OCI-LY7 (cell line): ENCODE results near the gene ANKS1A. TPM values are rescaled to one million over a fixed set of nuclear protein-coding genes. Genes with fewer than 3 reads are reported as not detected.
"Not testable (repeated sequence)": the region's sequence is repeated elsewhere in the genome, so short reads cannot be mapped to it uniquely, and the experiment has no call there.

Source experiments
- BruUV-seq: library from RNA; stranded (reverse); fragments of 400-500 nt; replicated peaks from 2 replicates; lab custom pipeline; 2021; lab: Mats Ljungman, UMichigan
- CTCF ChIA-PET: fragments of 300-600 bp; sonication (Branson Sonifier 250); formaldehyde crosslinking; loops from one replicate; lab custom pipeline; 2022; ENCODE audit warnings: antibody characterized with exemption; ENCODE audit not compliant: unreplicated experiment; lab: Charles Lee
- POLR2A ChIA-PET: fragments of 300-600 bp; sonication (Branson Sonifier 250); formaldehyde crosslinking; loops from one replicate; lab custom pipeline; 2022; ENCODE audit warnings: antibody characterized with exemption; lab: Charles Lee
- DNase-seq: peaks from one replicate; pipeline ENCODE4 v3.0.0-alpha.2; 2015; ENCODE audit warnings: low spot score
- H2AFZ ChIP-seq: fragments of 200-600 bp; sonication (generic), shearing (Covaris generic); 2 replicates; pipeline ENCODE4 v1.6.1; 2014; ENCODE audit warnings: mild to moderate bottlenecking, antibody characterized with exemption, low read length, moderate library complexity
- H3K27ac ChIP-seq: fragments of 200-600 bp; sonication (generic); 2 replicates; pipeline ENCODE4 v1.5.1; 2014; ENCODE audit warnings: mixed run types, low read depth, mild to moderate bottlenecking, moderate library complexity, low read length, inconsistent platforms; ENCODE audit not compliant: poor library complexity, severe bottlenecking
- H3K36me3 ChIP-seq: fragments of 200-600 bp; sonication (generic); 2 replicates; pipeline ENCODE4 v1.6.1; 2014; ENCODE audit warnings: mild to moderate bottlenecking, antibody characterized with exemption, low read length, moderate library complexity, mixed read lengths; ENCODE audit not compliant: insufficient read depth
- H3K4me1 ChIP-seq: fragments of 200-600 bp; sonication (generic); 2 replicates; pipeline ENCODE4 v1.5.1; 2014; ENCODE audit warnings: mild to moderate bottlenecking, low read length; ENCODE audit not compliant: insufficient read depth, poor library complexity, severe bottlenecking
- H3K4me2 ChIP-seq: fragments of 200-600 bp; sonication (generic); 2 replicates; pipeline ENCODE4 v1.6.1; 2014; ENCODE audit warnings: mild to moderate bottlenecking, low read length
- H3K4me3 ChIP-seq: fragments of 200-600 bp; sonication (generic); 2 replicates; pipeline ENCODE4 v1.5.1; 2014; ENCODE audit warnings: mild to moderate bottlenecking, low read depth, low read length; ENCODE audit not compliant: poor library complexity, severe bottlenecking
- H3K79me2 ChIP-seq: fragments of 200-600 bp; sonication (generic); 2 replicates; pipeline ENCODE4 v1.6.1; 2016; ENCODE audit warnings: low read depth, mild to moderate bottlenecking, low read length, moderate library complexity, mixed read lengths; ENCODE audit not compliant: insufficient read depth
- H3K9me2 ChIP-seq: fragments of 200-600 bp; sonication (generic); 2 replicates; pipeline ENCODE4 v1.6.1; 2016; ENCODE audit warnings: mild to moderate bottlenecking, low read length, mixed read lengths; ENCODE audit not compliant: insufficient read depth
- H3K9me3 ChIP-seq: fragments of 200-600 bp; sonication (generic); 2 replicates; pipeline ENCODE4 v1.6.1; 2014; ENCODE audit warnings: mild to moderate bottlenecking, mixed run types, low read length, mixed read lengths
- H4K20me1 ChIP-seq: fragments of 200-600 bp; sonication (generic); 2 replicates; pipeline ENCODE4 v1.6.1; 2014; ENCODE audit warnings: mild to moderate bottlenecking, antibody characterized with exemption, low read length, moderate library complexity, mixed read lengths; ENCODE audit not compliant: insufficient read depth
- EZH2phosphoT487 ChIP-seq: fragments of 200-600 bp; sonication (generic); IDR thresholded peaks from 2 replicates; pipeline ENCODE4 v1.6.1; 2018; ENCODE audit warnings: low read depth, borderline replicate concordance, mild to moderate bottlenecking, mixed run types, antibody characterized with exemption, low read length, moderate library complexity, mixed read lengths
- intact Hi-C: fragments of 100-400 bp; cut with micrococcal nuclease; formaldehyde crosslinking; loops from one replicate; pipeline ENCODE4 v1.10.0; 2022; ENCODE audit not compliant: unreplicated experiment
- total RNA-seq, 2 experiments: library from RNA; depleted of rRNA in 1 of 2; stranded (reverse); fragments of >200 nt in 1 of 2; shearing (Covaris generic) in 1 of 2; gene quantifications; 2 replicates each; pipeline ENCODE4 v1.2.3, GENCODE V29; 2014 to 2022
- TF ChIP-seq, protein P1 (sequence below): fragments of 200-600 bp; sonication (generic); conservative IDR thresholded peaks from 2 replicates; pipeline ENCODE4 v1.5.1; 2014; ENCODE audit warnings: mild to moderate bottlenecking, antibody characterized with exemption, low read length, moderate library complexity, mixed read lengths

The ANKS1A gene
- total RNA-seq, 2 experiments from 2014 or later = 7.8 to 13.8 TPM

DNA sequence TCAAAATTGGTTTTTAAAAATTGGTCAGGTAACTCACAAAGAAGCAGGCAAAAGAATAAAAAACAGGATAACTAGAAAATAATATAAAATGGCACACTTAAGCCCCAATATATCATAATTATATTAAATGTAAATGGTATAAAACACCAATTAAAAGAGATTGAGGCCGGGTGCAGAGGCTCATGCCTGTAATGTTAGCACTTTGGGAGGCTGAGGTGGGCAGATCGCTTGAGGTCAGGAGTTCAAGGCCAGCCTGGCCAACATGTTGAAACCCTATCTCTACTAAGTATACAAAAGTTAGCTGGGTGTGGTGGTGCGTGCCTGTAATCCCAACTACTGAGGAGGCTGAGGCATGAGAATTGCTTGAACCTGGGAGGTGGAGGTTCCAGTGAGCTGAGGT is 216.0 kb downstream of the ANKS1A start:
- POLR2A ChIA-PET = no interaction called here
- DNase-seq = no peak
- no peaks in the 10 kb centered on the region for H3K36me3 ChIP-seq
- H3K9me3 ChIP-seq = no peaks in the 10 kb centered on the region
- no peak overlapping the region for H3K4me3 ChIP-seq
- TF ChIP-seq, protein P1, sequence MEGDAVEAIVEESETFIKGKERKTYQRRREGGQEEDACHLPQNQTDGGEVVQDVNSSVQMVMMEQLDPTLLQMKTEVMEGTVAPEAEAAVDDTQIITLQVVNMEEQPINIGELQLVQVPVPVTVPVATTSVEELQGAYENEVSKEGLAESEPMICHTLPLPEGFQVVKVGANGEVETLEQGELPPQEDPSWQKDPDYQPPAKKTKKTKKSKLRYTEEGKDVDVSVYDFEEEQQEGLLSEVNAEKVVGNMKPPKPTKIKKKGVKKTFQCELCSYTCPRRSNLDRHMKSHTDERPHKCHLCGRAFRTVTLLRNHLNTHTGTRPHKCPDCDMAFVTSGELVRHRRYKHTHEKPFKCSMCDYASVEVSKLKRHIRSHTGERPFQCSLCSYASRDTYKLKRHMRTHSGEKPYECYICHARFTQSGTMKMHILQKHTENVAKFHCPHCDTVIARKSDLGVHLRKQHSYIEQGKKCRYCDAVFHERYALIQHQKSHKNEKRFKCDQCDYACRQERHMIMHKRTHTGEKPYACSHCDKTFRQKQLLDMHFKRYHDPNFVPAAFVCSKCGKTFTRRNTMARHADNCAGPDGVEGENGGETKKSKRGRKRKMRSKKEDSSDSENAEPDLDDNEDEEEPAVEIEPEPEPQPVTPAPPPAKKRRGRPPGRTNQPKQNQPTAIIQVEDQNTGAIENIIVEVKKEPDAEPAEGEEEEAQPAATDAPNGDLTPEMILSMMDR = no peak
- no peak for TF ChIP-seq EZH2phosphoT487
- H3K4me1 ChIP-seq = no peaks in the 10 kb centered on the region
- H3K9me2 ChIP-seq = no peaks in the 10 kb centered on the region
- H3K79me2 ChIP-seq = no peaks in the 10 kb centered on the region
- H3K4me2 ChIP-seq = no peak overlapping the region
- no TSS peak for BruUV-seq
- intact Hi-C loops = no loop called here
- no peak overlapping the region for H3K27ac ChIP-seq
- H4K20me1 ChIP-seq = no peaks in the 10 kb centered on the region
- H2AFZ ChIP-seq = no peak overlapping the region
- CTCF ChIA-PET = no interaction called here

DNA sequence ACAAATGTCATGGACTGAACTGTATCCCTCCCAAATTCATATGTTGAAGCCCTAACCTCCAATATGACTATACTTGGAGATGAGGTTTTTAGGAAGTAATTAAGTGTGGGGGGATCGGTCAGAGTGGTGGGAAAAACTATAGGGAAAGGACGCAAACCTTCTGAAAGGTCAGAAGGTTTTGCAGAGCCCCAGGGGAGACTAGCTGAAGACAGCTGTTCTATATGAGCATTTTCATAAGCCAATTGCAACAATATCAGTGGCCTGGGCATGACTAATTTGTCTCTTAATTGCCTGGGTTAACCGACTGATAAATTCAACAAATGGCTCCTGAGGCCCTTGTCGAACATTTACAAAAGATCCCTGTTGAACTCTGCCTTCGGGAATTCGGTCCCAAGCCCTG is 217.0 kb downstream of the ANKS1A start:
- H3K4me1 ChIP-seq, DNase-seq, H3K4me2 ChIP-seq, H3K4me3 ChIP-seq, H3K79me2 ChIP-seq, CTCF ChIA-PET, H3K9me3 ChIP-seq, H3K27ac ChIP-seq, intact Hi-C loops, BruUV-seq, H2AFZ ChIP-seq, H4K20me1 ChIP-seq, H3K9me2 ChIP-seq, H3K36me3 ChIP-seq: not testable (repeated sequence)
- POLR2A ChIA-PET = interaction anchor here (0.6 kb wide), 1 partner anchor 10 kb away, joined by 3 read pairs; no protein-coding TSS in a partner anchor

DNA sequence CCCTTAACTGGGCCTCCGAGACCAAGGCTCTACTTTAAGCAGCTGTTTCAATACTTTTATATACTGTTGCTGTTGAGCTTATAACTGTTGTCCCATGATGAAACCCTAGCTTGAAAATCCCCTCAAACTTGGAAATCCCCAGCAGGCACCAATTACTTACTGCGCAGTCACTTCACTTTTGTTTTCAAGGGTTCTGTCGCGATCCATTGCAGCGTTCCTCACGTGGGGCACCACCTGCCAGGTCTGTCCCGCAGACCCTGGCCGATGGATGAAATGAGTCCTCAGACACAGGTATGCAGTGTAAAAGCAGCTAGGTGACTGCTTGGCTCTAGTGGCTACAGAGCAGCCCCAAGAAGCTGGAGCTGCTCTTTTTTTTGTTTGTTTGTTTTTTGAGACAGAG is 218.2 kb downstream of the ANKS1A start:
- intact Hi-C loops, BruUV-seq: not testable (repeated sequence)

DNA sequence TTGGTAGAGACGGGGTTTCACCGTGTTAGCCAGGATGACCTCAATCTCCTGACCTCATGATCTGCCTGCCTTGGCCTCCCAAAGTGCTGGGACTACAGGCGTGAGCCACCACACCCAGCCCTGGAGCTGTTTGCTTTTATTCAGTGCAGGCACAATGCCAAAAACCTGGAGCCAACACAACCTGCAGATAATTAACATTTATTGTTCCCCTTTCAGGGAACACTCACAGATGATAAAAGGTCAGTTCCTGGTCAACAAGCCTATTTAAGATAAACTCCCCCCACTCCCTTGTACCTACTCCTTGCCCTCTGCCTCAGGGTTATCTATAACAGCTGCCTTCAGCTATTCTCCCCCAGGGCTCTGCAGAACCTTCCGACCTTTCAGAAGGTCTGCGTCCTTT is 218.7 kb downstream of the ANKS1A start:
- H2AFZ ChIP-seq, H4K20me1 ChIP-seq, H3K9me2 ChIP-seq, CTCF ChIA-PET, H3K9me3 ChIP-seq, H3K4me1 ChIP-seq, DNase-seq, H3K4me2 ChIP-seq, POLR2A ChIA-PET, BruUV-seq, intact Hi-C loops, H3K36me3 ChIP-seq, H3K27ac ChIP-seq, H3K4me3 ChIP-seq, H3K79me2 ChIP-seq: not testable (repeated sequence)

More for the DNA sequence above, 218.2 kb downstream of the ANKS1A start:
- H3K9me2 ChIP-seq, H3K79me2 ChIP-seq, CTCF ChIA-PET, POLR2A ChIA-PET, H4K20me1 ChIP-seq, H3K4me2 ChIP-seq, H2AFZ ChIP-seq, H3K36me3 ChIP-seq, H3K4me1 ChIP-seq, DNase-seq, H3K27ac ChIP-seq, H3K9me3 ChIP-seq, H3K4me3 ChIP-seq: not testable (repeated sequence)
